ACC112 (cell line): Measurements from ENCODE around the gene GLI3.

Experiments
- H2AFZ ChIP-seq: fragments of 200-600 bp; sonication (generic); one replicate; pipeline ENCODE4 v1.6.0; 2017; ENCODE audit warnings: antibody characterized with exemption, low read length; ENCODE audit not compliant: unreplicated experiment
- H3K27ac ChIP-seq: fragments of 200-600 bp; sonication (generic); 2 replicates; pipeline ENCODE4 v1.5.1; 2014; ENCODE audit warnings: low read depth, mild to moderate bottlenecking, antibody characterized with exemption, low read length, moderate library complexity
- H3K27me3 ChIP-seq: fragments of 200-600 bp; sonication (generic); 2 replicates; pipeline ENCODE4 v1.6.1; 2014; ENCODE audit warnings: mild to moderate bottlenecking, antibody characterized with exemption, low read length, moderate library complexity, mixed read lengths; ENCODE audit not compliant: insufficient read depth
- H3K36me3 ChIP-seq: fragments of 200-600 bp; sonication (generic); 2 replicates; pipeline ENCODE4 v1.6.1; 2016; ENCODE audit warnings: mild to moderate bottlenecking, antibody characterized with exemption, low read length, moderate library complexity, mixed read lengths; ENCODE audit not compliant: insufficient read depth
- H3K4me1 ChIP-seq: fragments of 200-600 bp; sonication (generic); one replicate; pipeline ENCODE4 v1.6.1; 2016; ENCODE audit warnings: low read length, mixed read lengths; ENCODE audit not compliant: insufficient read depth, unreplicated experiment, control insufficient read depth
- H3K4me3 ChIP-seq: fragments of 200-600 bp; sonication (generic); 2 replicates; pipeline ENCODE4 v1.5.1; 2014; ENCODE audit warnings: mild to moderate bottlenecking, low read depth, low read length
- H3K79me2 ChIP-seq: fragments of 200-600 bp; sonication (generic); one replicate; pipeline ENCODE4 v1.6.0; 2016; ENCODE audit warnings: low read length; ENCODE audit not compliant: control insufficient read depth, unreplicated experiment, insufficient read depth

The GLI3 gene

GRCh38 chr7:42069590-42069989 lies 167.4 kb downstream of the GLI3 start:
- Histone ChIP-seq H3K27ac (peak overlapping the region; percentile 81), H3K79me2 (no peaks in the 10 kb centered on the region), H3K36me3 (no peaks in the 10 kb centered on the region; the same call in 1 of the 2 replicates), H2AFZ (no peak overlapping the region), H3K4me3 (no peak overlapping the region; the same call in 1 of the 2 replicates), H3K4me1 (peaks cover 20% of the 10 kb centered on the region), H3K27me3 (no peaks in the 10 kb centered on the region)

GRCh38 chr7:42068554-42069280 lies 168.3 kb downstream of the GLI3 start:
- Histone ChIP-seq H3K4me1 (peaks cover 20% of the 10 kb centered on the region), H3K36me3 (no peaks in the 10 kb centered on the region; the same call in 1 of the 2 replicates), H3K4me3 (no peak overlapping the region), H3K27me3 (no peaks in the 10 kb centered on the region), H3K27ac (no peak overlapping the region), H2AFZ (no peak overlapping the region), H3K79me2 (no peaks in the 10 kb centered on the region)

GRCh38 chr7:42065942-42066341 lies 171.1 kb downstream of the GLI3 start:
- Histone ChIP-seq H3K4me3 (no peak overlapping the region), H2AFZ (no peak overlapping the region), H3K36me3 (no peaks in the 10 kb centered on the region; the same call in 1 of the 2 replicates), H3K4me1 (peaks cover 20% of the 10 kb centered on the region), H3K27me3 (no peaks in the 10 kb centered on the region), H3K79me2 (no peaks in the 10 kb centered on the region), H3K27ac (no peak overlapping the region)

- Histone ChIP-seq H2AFZ (no peak overlapping the region), H3K4me1 (peaks cover 12% of the 10 kb centered on the region), H3K36me3 (no peaks in the 10 kb centered on the region; the same call in 1 of the 2 replicates), H3K4me3 (no peak overlapping the region), H3K79me2 (no peaks in the 10 kb centered on the region), H3K27me3 (no peaks in the 10 kb centered on the region), H3K27ac (no peak overlapping the region)
These were observed 172.0 kb downstream of the GLI3 start for GRCh38 chr7:42065015-42065414.

GRCh38 chr7:42064534-42064933 lies 172.5 kb downstream of the GLI3 start:
- Histone ChIP-seq H3K36me3 (no peaks in the 10 kb centered on the region; the same call in 1 of the 2 replicates), H3K79me2 (no peaks in the 10 kb centered on the region), H3K27ac (no peak overlapping the region), H3K4me3 (no peak overlapping the region), H3K4me1 (peaks cover 8% of the 10 kb centered on the region), H2AFZ (no peak overlapping the region), H3K27me3 (no peaks in the 10 kb centered on the region)

GRCh38 chr7:42059275-42059674 lies 177.7 kb downstream of the GLI3 start:
- H3K27ac ChIP-seq, result no peak overlapping the region
- H3K27me3 ChIP-seq, result no peaks in the 10 kb centered on the region
- no peaks in the 10 kb centered on the region for H3K79me2 ChIP-seq
- no peaks in the 10 kb centered on the region for H3K36me3 ChIP-seq
- H3K4me1 ChIP-seq, result no peaks in the 10 kb centered on the region
- H3K4me3 ChIP-seq, result no peak overlapping the region
- H2AFZ ChIP-seq, result no peak overlapping the region

- Histone ChIP-seq H3K27ac (no peak overlapping the region), H3K36me3 (no peaks in the 10 kb centered on the region), H3K79me2 (no peaks in the 10 kb centered on the region), H3K4me1 (no peaks in the 10 kb centered on the region), H2AFZ (no peak overlapping the region), H3K27me3 (no peaks in the 10 kb centered on the region), H3K4me3 (no peak overlapping the region)
These were observed 179.7 kb downstream of the GLI3 start for GRCh38 chr7:42057331-42057730.

GRCh38 chr7:42055171-42055570 lies 181.8 kb downstream of the GLI3 start:
- H2AFZ ChIP-seq, result no peak overlapping the region
- H3K4me3 ChIP-seq, result no peak overlapping the region
- H3K79me2 ChIP-seq, result no peaks in the 10 kb centered on the region
- no peaks in the 10 kb centered on the region for H3K27me3 ChIP-seq
- H3K27ac ChIP-seq, result no peak overlapping the region
- no peaks in the 10 kb centered on the region for H3K36me3 ChIP-seq
- H3K4me1 ChIP-seq, result no peaks in the 10 kb centered on the region

- Histone ChIP-seq H3K36me3 (no peaks in the 10 kb centered on the region), H3K79me2 (no peaks in the 10 kb centered on the region), H3K4me3 (no peak overlapping the region), H3K27me3 (no peaks in the 10 kb centered on the region), H3K27ac (no peak overlapping the region), H2AFZ (no peak overlapping the region), H3K4me1 (no peaks in the 10 kb centered on the region)
These were observed 183.2 kb downstream of the GLI3 start for GRCh38 chr7:42053834-42054233.

GRCh38 chr7:42049761-42050160 lies 187.2 kb downstream of the GLI3 start:
- no peaks in the 10 kb centered on the region for H3K27me3 ChIP-seq
- H3K4me1 ChIP-seq, result no peaks in the 10 kb centered on the region
- no peaks in the 10 kb centered on the region for H3K79me2 ChIP-seq
- no peak overlapping the region for H3K4me3 ChIP-seq
- no peak overlapping the region for H2AFZ ChIP-seq
- no peak overlapping the region for H3K27ac ChIP-seq
- no peaks in the 10 kb centered on the region for H3K36me3 ChIP-seq

GRCh38 chr7:42046483-42046882 lies 190.5 kb downstream of the GLI3 start:
- Histone ChIP-seq H3K4me3 (no peak overlapping the region), H2AFZ (no peak overlapping the region), H3K36me3 (no peaks in the 10 kb centered on the region), H3K27ac (no peak overlapping the region), H3K79me2 (no peaks in the 10 kb centered on the region), H3K27me3 (no peaks in the 10 kb centered on the region), H3K4me1 (no peaks in the 10 kb centered on the region)
